ENCODE results near the gene RBM33.
A peak's percentile ranks its signal among the peaks of the same experiment; 100 is the strongest.
"Not testable (repeated sequence)": the region's sequence is repeated elsewhere in the genome, so short reads cannot be mapped to it uniquely, and the experiment has no call there.

The RBM33 gene

DNA sequence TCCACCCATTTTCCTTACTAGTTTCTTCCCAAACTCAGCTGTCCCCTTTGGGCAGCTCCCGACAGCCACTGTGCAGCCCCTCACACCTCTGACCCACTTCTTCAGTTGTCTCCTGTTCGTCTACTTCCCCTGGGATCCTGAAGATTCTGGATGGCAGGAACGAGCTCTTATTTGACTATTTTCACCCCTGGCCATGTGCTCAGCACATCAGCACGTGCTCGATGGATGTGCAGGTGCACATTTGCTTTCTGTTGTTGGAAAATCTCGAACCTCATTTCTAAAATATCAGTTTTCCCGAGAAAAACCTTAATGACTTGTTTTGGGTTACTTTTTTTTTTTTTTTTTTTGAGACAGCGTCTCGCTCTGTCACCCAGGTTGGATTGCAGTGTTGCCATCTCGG is 31.8 kb upstream of the RBM33 start:
- H3K4me3 ChIP-seq (ENCODE audit: low read depth, low read length) = no peak overlapping the region
- H3K27ac ChIP-seq (ENCODE audit: extremely low read depth, low read depth, low read length) = no peak overlapping the region
- CTCF ChIA-PET = interaction anchor here (0.6 to 4.1 kb wide), 2 partner anchors 14 to 124 kb away, joined by 4 to 29 read pairs; no protein-coding TSS in a partner anchor
- H3K9me3 ChIP-seq (ENCODE audit: control insufficient read depth, insufficient read depth, low read depth, low read length) = no peaks in the 10 kb centered on the region
- no peaks in the 10 kb centered on the region for H3K4me1 ChIP-seq (ENCODE audit: control insufficient read depth, insufficient read depth, low read length)
- TF ChIP-seq, protein P1, sequence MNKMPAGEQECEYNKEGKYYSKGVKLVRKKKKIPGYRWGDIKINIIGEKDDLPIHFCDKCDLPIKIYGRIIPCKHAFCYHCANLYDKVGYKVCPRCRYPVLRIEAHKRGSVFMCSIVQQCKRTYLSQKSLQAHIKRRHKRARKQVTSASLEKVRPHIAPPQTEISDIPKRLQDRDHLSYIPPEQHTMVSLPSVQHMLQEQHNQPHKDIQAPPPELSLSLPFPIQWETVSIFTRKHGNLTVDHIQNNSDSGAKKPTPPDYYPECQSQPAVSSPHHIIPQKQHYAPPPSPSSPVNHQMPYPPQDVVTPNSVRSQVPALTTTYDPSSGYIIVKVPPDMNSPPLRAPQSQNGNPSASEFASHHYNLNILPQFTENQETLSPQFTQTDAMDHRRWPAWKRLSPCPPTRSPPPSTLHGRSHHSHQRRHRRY (tag by site-specific recombination; IDR thresholded peaks at IDR 0.05) = no peak
- TF ChIP-seq SP7 (tag by site-specific recombination; IDR thresholded peaks at IDR 0.05) (no peak), ZNF311 (tag by site-specific recombination; IDR thresholded peaks at IDR 0.05; ENCODE audit: borderline replicate concordance) (no peak), ZBTB20 (tag by site-specific recombination; IDR thresholded peaks at IDR 0.05) (no peak), ZNF510 (tag by site-specific recombination; IDR thresholded peaks at IDR 0.05; ENCODE audit: insufficient replicate concordance) (no peak), REPIN1 (tag by site-specific recombination; IDR thresholded peaks at IDR 0.05; ENCODE audit: low read depth) (no peak), ZNF394 (tag by site-specific recombination; IDR thresholded peaks at IDR 0.05; ENCODE audit: borderline replicate concordance) (no peak), ZIC2 (tag by site-specific recombination; IDR thresholded peaks at IDR 0.05) (no peak), ZSCAN30 (tag by site-specific recombination; IDR thresholded peaks at IDR 0.05) (no peak), ZNF350 (tag by site-specific recombination; IDR thresholded peaks at IDR 0.05) (no peak), ZNF555 (tag by site-specific recombination; conservative IDR thresholded peaks at IDR 0.05) (no peak), ZNF223 (tag by site-specific recombination; IDR thresholded peaks at IDR 0.05) (no peak)
- POLR2A ChIA-PET = no interaction called here
- no peaks in the 10 kb centered on the region for H3K36me3 ChIP-seq (ENCODE audit: control insufficient read depth in 2 of 2, insufficient read depth in 1 of 2, low read length in 2 of 2)

DNA sequence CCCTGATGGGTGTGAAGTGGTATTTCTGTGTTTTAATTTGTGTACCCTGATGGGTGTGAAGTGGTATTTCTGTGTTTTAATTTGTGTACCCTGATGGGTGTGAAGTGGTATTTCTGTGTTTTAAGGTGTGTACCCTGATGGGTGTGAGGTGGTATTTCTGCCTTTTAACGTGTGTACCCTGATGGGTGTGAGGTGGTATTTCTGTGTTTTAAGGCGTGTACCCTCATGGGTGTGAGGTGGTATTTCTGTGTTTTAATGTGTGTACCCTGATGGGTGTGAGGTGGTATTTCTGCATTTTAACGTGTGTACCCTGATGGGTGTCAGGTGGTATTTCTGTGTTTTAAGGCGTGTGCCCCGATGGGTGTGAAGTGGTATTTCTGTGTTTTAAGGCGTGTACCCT is 29.4 kb upstream of the RBM33 start:
- CTCF ChIA-PET = interaction anchor here (4.1 kb wide), 1 partner anchor 17 kb away, joined by 29 read pairs; no protein-coding TSS in a partner anchor
- POLR2A ChIA-PET; H3K36me3 ChIP-seq (ENCODE audit: control insufficient read depth in 2 of 2, insufficient read depth in 1 of 2, low read length in 2 of 2); H3K9me3 ChIP-seq (ENCODE audit: control insufficient read depth, insufficient read depth, low read depth, low read length); H3K4me1 ChIP-seq (ENCODE audit: control insufficient read depth, insufficient read depth, low read length); H3K27ac ChIP-seq (ENCODE audit: extremely low read depth, low read depth, low read length); H3K4me3 ChIP-seq (ENCODE audit: low read depth, low read length): not testable (repeated sequence)
- TF ChIP-seq, protein P2, sequence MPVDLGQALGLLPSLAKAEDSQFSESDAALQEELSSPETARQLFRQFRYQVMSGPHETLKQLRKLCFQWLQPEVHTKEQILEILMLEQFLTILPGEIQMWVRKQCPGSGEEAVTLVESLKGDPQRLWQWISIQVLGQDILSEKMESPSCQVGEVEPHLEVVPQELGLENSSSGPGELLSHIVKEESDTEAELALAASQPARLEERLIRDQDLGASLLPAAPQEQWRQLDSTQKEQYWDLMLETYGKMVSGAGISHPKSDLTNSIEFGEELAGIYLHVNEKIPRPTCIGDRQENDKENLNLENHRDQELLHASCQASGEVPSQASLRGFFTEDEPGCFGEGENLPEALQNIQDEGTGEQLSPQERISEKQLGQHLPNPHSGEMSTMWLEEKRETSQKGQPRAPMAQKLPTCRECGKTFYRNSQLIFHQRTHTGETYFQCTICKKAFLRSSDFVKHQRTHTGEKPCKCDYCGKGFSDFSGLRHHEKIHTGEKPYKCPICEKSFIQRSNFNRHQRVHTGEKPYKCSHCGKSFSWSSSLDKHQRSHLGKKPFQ (tag by site-specific recombination; IDR thresholded peaks at IDR 0.05) = peak; percentile 94
- peak; percentile 96 for TF ChIP-seq KLF1 (tag by site-specific recombination; IDR thresholded peaks at IDR 0.05)

DNA sequence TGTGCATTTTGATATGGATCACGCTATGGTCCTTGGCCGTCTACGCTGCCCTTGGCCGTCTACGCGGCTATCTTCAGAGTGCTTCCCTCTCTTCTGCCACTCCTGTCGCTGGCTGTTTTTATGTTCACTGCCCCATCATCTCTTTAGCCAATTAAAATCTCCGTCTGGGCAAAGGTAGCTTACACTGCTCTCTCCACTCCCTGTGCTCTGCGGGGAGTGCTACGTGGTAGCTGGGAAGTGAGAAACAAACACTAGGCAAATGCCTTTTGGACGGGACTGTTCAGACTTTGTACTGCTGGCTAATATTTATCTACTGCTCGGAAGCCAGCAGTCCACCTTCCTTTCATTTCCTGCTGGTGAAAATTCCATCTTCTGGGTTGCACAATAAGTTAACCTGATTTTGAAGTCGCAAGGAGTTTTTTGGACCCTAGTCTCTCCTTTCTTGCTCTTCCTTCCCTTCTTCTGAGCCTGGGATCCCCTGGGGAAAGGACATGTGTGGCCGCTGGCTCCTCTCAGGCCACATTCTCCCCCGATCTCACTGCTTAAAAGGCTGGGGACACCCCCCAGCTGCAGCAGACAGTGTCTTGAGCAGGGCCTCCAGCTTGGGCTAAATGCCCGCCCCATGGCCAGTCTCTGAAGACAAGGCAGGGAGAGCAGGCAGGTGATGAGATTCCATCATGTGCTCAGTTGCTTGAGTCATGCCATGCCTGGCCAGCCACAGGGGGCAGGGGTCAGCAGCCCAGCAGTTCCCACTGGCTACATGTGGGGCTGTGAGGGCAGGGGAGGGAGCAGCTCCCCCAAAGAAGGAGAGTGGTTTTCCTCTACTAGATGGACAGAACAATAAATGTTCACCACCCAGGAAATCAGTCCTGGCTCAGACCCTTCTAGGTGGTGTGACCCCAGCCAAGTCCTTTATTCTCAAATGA is 25.5 kb upstream of the RBM33 start:
- H3K27ac ChIP-seq (ENCODE audit: extremely low read depth, low read depth, low read length) = no peak overlapping the region
- TF ChIP-seq ZEB2 (tag by site-specific recombination; IDR thresholded peaks at IDR 0.05) = no peak
- TF ChIP-seq ZIC2 (tag by site-specific recombination; IDR thresholded peaks at IDR 0.05) = no peak
- TF ChIP-seq ZNF791 (tag by site-specific recombination; IDR thresholded peaks at IDR 0.05) = no peak
- no peak for TF ChIP-seq ZNF621 (tag by site-specific recombination; IDR thresholded peaks at IDR 0.05)
- TF ChIP-seq, protein P3, sequence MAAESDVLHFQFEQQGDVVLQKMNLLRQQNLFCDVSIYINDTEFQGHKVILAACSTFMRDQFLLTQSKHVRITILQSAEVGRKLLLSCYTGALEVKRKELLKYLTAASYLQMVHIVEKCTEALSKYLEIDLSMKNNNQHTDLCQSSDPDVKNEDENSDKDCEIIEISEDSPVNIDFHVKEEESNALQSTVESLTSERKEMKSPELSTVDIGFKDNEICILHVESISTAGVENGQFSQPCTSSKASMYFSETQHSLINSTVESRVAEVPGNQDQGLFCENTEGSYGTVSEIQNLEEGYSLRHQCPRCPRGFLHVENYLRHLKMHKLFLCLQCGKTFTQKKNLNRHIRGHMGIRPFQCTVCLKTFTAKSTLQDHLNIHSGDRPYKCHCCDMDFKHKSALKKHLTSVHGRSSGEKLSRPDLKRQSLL (tag by site-specific recombination; IDR thresholded peaks at IDR 0.05) = no peak
- TF ChIP-seq ZNF19 (tag by site-specific recombination; IDR thresholded peaks at IDR 0.05; ENCODE audit: low read depth) = no peak
- TF ChIP-seq ZNF416 (tag by site-specific recombination; IDR thresholded peaks at IDR 0.05) = no peak
- TF ChIP-seq, protein P4, sequence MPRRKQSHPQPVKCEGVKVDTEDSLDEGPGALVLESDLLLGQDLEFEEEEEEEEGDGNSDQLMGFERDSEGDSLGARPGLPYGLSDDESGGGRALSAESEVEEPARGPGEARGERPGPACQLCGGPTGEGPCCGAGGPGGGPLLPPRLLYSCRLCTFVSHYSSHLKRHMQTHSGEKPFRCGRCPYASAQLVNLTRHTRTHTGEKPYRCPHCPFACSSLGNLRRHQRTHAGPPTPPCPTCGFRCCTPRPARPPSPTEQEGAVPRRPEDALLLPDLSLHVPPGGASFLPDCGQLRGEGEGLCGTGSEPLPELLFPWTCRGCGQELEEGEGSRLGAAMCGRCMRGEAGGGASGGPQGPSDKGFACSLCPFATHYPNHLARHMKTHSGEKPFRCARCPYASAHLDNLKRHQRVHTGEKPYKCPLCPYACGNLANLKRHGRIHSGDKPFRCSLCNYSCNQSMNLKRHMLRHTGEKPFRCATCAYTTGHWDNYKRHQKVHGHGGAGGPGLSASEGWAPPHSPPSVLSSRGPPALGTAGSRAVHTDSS (tag by site-specific recombination; IDR thresholded peaks at IDR 0.05) = no peak
- TF ChIP-seq, protein P5, sequence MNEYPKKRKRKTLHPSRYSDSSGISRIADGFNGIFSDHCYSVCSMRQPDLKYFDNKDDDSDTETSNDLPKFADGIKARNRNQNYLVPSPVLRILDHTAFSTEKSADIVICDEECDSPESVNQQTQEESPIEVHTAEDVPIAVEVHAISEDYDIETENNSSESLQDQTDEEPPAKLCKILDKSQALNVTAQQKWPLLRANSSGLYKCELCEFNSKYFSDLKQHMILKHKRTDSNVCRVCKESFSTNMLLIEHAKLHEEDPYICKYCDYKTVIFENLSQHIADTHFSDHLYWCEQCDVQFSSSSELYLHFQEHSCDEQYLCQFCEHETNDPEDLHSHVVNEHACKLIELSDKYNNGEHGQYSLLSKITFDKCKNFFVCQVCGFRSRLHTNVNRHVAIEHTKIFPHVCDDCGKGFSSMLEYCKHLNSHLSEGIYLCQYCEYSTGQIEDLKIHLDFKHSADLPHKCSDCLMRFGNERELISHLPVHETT (tag by site-specific recombination; IDR thresholded peaks at IDR 0.05) = no peak

More for the DNA sequence above, 25.5 kb upstream of the RBM33 start:
- Histone ChIP-seq H3K36me3 (ENCODE audit: control insufficient read depth in 2 of 2, insufficient read depth in 1 of 2, low read length in 2 of 2) (no peaks in the 10 kb centered on the region), H3K4me3 (ENCODE audit: low read depth, low read length) (no peak overlapping the region), H3K9me3 (ENCODE audit: control insufficient read depth, insufficient read depth, low read depth, low read length) (no peaks in the 10 kb centered on the region), H3K4me1 (ENCODE audit: control insufficient read depth, insufficient read depth, low read length) (no peaks in the 10 kb centered on the region)
- CTCF ChIA-PET = interaction anchor here (1.3 to 2.0 kb wide), 3 partner anchors 20 to 47 kb away, joined by 4 to 9 read pairs (median 6); no protein-coding TSS in a partner anchor
- POLR2A ChIA-PET = no interaction called here
